ENCODE measurements around the gene ANKS1B.
"Not testable (repeated sequence)": the region's sequence is repeated elsewhere in the genome, so short reads cannot be mapped to it uniquely, and the experiment has no call there.

Gene ANKS1B

GRCh38 chr12:98977186-98977585 lies 1007.5 kb downstream of the ANKS1B start:
- no peak for DNase-seq

GRCh38 chr12:98974767-98975381 lies 1009.9 kb downstream of the ANKS1B start:
- DNase-seq, result no peak

GRCh38 chr12:98973395-98973794 lies 1011.3 kb downstream of the ANKS1B start:
- DNase-seq, result no peak

GRCh38 chr12:98970950-98971349 lies 1013.8 kb downstream of the ANKS1B start:
- no peak for DNase-seq

- DNase-seq, result no peak
Measured at GRCh38 chr12:98970210-98970609, 1014.5 kb downstream of the ANKS1B start.

- no peak for DNase-seq
Measured at GRCh38 chr12:98968896-98969295, 1015.8 kb downstream of the ANKS1B start.

- not testable (repeated sequence) for DNase-seq
Measured at GRCh38 chr12:98957135-98957534, 1027.6 kb downstream of the ANKS1B start.

GRCh38 chr12:98955284-98955683 lies 1029.5 kb downstream of the ANKS1B start:
- no peak for DNase-seq

- no peak for DNase-seq
Measured at GRCh38 chr12:98954506-98954905, 1030.2 kb downstream of the ANKS1B start.

- DNase-seq, result no peak
Measured at GRCh38 chr12:98951406-98951805, 1033.3 kb downstream of the ANKS1B start.

GRCh38 chr12:98948343-98948949 lies 1036.3 kb downstream of the ANKS1B start:
- DNase-seq, result no peak

- no peak for DNase-seq
Measured at GRCh38 chr12:98945864-98946263, 1038.9 kb downstream of the ANKS1B start.

- DNase-seq, result no peak
Measured at GRCh38 chr12:98939926-98940325, 1044.8 kb downstream of the ANKS1B start.

GRCh38 chr12:98939350-98939749 lies 1045.4 kb downstream of the ANKS1B start:
- DNase-seq, result no peak

- DNase-seq, result no peak
Measured at GRCh38 chr12:98935847-98936246, 1048.9 kb downstream of the ANKS1B start.

GRCh38 chr12:98922871-98923270 lies 1061.9 kb downstream of the ANKS1B start:
- no peak for DNase-seq

- no peak for DNase-seq
Measured at GRCh38 chr12:98918176-98918863, 1066.4 kb downstream of the ANKS1B start.

- DNase-seq, result no peak
Measured at GRCh38 chr12:98916106-98916505, 1068.6 kb downstream of the ANKS1B start.

- DNase-seq, result no peak
Measured at GRCh38 chr12:98912401-98912974, 1072.2 kb downstream of the ANKS1B start.

GRCh38 chr12:98911396-98911795 lies 1073.3 kb downstream of the ANKS1B start:
- DNase-seq, result no peak

- no peak for DNase-seq
Measured at GRCh38 chr12:98909746-98910145, 1075.0 kb downstream of the ANKS1B start.

- DNase-seq, result no peak
Measured at GRCh38 chr12:98908866-98909265, 1075.9 kb downstream of the ANKS1B start.

- no peak for DNase-seq
Measured at GRCh38 chr12:98903875-98904274, 1080.9 kb downstream of the ANKS1B start.

- DNase-seq, result no peak
Measured at GRCh38 chr12:98901189-98901588, 1083.5 kb downstream of the ANKS1B start.
